ENCODE measurements around the gene MYL6.

DNA sequence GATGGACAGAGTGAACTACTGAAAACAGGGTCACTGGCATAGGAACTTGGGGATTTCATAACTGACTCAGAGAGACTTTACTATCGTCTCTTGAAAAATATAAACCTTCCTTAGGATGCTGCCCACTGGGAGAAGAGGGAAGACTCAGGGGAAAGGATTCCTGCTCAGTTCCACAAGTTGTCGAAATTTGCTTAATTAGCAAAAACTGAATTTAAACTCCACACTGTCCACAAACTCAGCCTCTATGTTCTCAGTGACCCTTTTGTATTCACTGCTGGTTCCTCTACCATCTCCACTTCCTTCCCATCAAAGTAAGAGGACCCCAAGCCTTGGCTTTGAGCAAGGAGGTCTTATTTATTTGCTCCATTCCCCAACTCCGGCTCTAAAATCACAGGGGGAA lies 12.9 kb upstream of the MYL6 start:
- TF ChIP-seq TAF1 (IDR thresholded peaks at IDR 0.05; ENCODE audit: borderline replicate concordance, insufficient read depth, low read length), result no peak
- no peak for TF ChIP-seq SIN3A (IDR thresholded peaks at IDR 0.05; ENCODE audit: borderline replicate concordance, insufficient read depth, low read length)

All from PFSK-1 (cell line).